Measurements from ENCODE around the gene CCDC179.

- TF ChIP-seq CTCF (IDR thresholded peaks at IDR 0.05): no peak
- no peak for TF ChIP-seq POLR2A (IDR thresholded peaks at IDR 0.05; ENCODE audit: low read depth)
Observed at GRCh38 chr11:22822203-22822602, 38.1 kb downstream of the CCDC179 start.

Data from esophagus muscularis mucosa (tissue), 3 donors.